ENCODE data around the gene GABBR2.

Gene GABBR2

GRCh38 chr9:98383758-98384157 lies 325.0 kb downstream of the GABBR2 start:
- DNase-seq = no peak

GRCh38 chr9:98381311-98382103 lies 327.2 kb downstream of the GABBR2 start:
- no peak for DNase-seq

- no peak for DNase-seq
Observed at GRCh38 chr9:98380065-98380681, 328.6 kb downstream of the GABBR2 start.

- no peak for DNase-seq
Observed at GRCh38 chr9:98379572-98379971, 329.2 kb downstream of the GABBR2 start.

- DNase-seq = no peak
Observed at GRCh38 chr9:98378794-98379193, 329.9 kb downstream of the GABBR2 start.

- DNase-seq = no peak
Observed at GRCh38 chr9:98378206-98378780, 330.4 kb downstream of the GABBR2 start.

GRCh38 chr9:98375138-98375726 lies 333.5 kb downstream of the GABBR2 start:
- no peak for DNase-seq

- no peak for DNase-seq
Observed at GRCh38 chr9:98374385-98375051, 334.2 kb downstream of the GABBR2 start.

- no peak for DNase-seq
Observed at GRCh38 chr9:98373609-98374008, 335.1 kb downstream of the GABBR2 start.

- no peak for DNase-seq
Observed at GRCh38 chr9:98372077-98372836, 336.5 kb downstream of the GABBR2 start.

GRCh38 chr9:98370976-98371315 lies 337.8 kb downstream of the GABBR2 start:
- no peak for DNase-seq

GRCh38 chr9:98370300-98370975 lies 338.3 kb downstream of the GABBR2 start:
- no peak for DNase-seq

- no peak for DNase-seq
Observed at GRCh38 chr9:98369896-98370295, 338.8 kb downstream of the GABBR2 start.

GRCh38 chr9:98369471-98369870 lies 339.3 kb downstream of the GABBR2 start:
- DNase-seq = no peak

GRCh38 chr9:98369066-98369425 lies 339.7 kb downstream of the GABBR2 start:
- no peak for DNase-seq

- DNase-seq = no peak
Observed at GRCh38 chr9:98368366-98369065, 340.2 kb downstream of the GABBR2 start.

- no peak for DNase-seq
Observed at GRCh38 chr9:98367923-98368322, 340.8 kb downstream of the GABBR2 start.

GRCh38 chr9:98367371-98367900 lies 341.3 kb downstream of the GABBR2 start:
- no peak for DNase-seq

GRCh38 chr9:98365781-98366180 lies 343.0 kb downstream of the GABBR2 start:
- DNase-seq = no peak

GRCh38 chr9:98365227-98365669 lies 343.5 kb downstream of the GABBR2 start:
- peak; percentile 4 for DNase-seq

GRCh38 chr9:98364086-98364485 lies 344.6 kb downstream of the GABBR2 start:
- no peak for DNase-seq
